Testis (tissue), 2 donors: ENCODE measurements around the gene ELMO3.

Experiments
- CTCF ChIP-seq, 3 experiments: fragments of 450-650 bp in 2 of 3; fragments of 200-600 bp in 1 of 3; sonication (generic) in 1 of 3; IDR thresholded peaks; one replicate each; pipeline ENCODE4 v1.5.1; 2016 to 2019; ENCODE audit warnings: antibody characterized with exemption in 3 of 3, mild to moderate bottlenecking in 2 of 3, moderate library complexity in 1 of 3
- POLR2A ChIP-seq: fragments of 450-650 bp; IDR thresholded peaks from one replicate; pipeline ENCODE4 v1.6.1; 2017; ENCODE audit warnings: antibody characterized with exemption, mild to moderate bottlenecking, moderate library complexity

- no peak for TF ChIP-seq POLR2A
- TF ChIP-seq CTCF (IDR thresholded peaks at IDR 0.05): no peak
Measured at GRCh38 chr16:67211674-67212073, 12.7 kb downstream of the ELMO3 start.
